ENCODE data around the gene TAMALIN.

TAMALIN gene

DNA sequence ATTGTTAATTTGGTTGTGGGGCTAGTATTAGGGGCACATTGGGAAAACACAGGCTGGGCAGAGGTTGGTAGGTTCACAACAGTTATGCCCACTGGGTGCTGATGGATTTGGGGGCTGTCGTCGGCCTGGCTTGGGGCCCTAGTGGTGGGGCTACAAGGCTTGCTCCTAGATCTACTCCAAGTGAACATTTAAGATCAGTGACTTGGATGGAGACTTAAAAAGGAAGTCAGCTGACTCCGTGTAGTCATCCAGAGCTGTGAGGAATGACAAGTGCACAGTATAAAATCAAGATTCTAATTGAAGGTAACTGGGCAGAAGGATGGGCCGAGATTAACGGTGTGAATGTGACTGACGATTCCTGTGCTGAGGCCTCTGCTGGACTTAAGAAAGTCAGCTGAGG is 31.7 kb downstream of the TAMALIN start:
- DNase-seq = no peak

- DNase-seq = no peak
Measured at GRCh38 chr12:52041035-52041434, 34.3 kb downstream of the TAMALIN start.

GRCh38 chr12:52041695-52042123 is 35.0 kb downstream of the TAMALIN start:
- DNase-seq = no peak

- DNase-seq = no peak
Measured at GRCh38 chr12:52042706-52043385, 36.1 kb downstream of the TAMALIN start.

DNA sequence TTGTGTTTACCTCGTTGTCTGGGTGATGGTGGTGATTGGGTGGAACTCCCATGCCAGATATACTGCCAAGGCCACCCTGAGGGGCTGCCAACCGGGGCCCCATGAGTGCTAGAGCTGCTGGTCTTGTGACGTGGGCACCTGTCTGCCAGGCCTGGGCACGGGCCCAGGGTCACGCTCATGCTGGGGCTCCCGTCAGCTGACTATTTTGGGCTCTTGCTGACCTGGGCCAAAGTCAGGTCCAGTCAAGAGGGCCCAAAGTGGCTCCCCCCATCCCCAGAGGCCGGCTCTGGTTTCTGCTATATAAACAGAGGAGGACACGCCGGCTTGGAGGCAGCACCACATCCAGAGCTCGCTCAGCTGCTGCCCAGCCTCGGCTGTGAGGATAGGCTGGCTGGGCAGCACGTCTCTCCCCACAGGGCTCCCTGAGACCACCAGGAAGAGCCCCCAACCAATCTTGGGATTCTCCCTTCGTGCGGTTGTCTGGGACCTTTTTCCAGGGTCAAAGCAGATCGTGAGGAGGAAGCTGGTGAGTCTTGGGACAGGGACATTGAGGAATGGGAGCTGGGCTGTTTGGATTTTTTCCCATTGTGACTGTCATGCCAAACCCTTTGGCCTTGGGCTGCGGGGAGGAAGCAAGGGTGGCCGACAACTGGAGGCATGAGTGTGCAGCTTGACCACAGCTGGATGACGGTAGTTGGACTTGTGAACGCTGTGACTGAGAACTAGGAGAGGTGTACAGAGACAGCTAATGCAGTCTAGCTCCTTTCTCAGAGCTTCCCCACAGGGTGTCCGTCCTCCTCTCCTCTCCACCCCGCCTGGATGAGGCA is 36.9 kb downstream of the TAMALIN start:
- DNase-seq = no peak

DNA sequence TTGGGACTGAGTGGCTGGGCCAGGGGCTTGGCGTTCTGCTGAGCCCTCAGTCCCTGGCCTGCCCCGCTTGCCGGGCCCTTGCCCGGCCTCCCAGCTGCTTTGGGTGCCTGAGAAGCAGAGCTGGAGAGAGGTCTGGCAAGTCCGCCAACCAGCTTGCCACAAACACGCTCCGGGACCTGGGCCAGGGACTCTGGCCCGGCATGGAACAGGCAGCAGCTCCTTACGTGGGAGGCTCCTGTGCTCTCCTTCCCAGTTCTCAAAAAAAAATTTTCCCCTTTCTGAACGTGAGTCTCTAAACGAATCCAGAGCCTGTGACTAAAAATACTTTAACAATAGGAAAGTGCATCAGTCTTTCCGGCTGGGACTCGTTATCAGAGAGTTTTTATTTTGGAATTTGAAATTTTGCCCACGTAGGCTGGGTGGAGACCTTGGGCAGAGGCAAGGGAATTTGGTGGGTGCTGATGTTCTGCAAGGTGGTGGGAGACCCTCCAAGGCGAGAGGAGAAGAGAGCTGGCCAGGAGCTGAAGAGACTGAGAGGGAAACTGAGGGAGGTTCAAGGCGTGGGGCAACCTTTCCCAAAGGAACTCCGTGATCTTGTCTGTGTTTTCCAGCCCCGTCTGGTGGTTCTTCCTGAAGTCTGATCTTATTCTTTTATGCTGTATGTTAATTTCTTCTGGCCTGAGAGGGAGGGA is 37.7 kb downstream of the TAMALIN start:
- no peak for DNase-seq

DNA sequence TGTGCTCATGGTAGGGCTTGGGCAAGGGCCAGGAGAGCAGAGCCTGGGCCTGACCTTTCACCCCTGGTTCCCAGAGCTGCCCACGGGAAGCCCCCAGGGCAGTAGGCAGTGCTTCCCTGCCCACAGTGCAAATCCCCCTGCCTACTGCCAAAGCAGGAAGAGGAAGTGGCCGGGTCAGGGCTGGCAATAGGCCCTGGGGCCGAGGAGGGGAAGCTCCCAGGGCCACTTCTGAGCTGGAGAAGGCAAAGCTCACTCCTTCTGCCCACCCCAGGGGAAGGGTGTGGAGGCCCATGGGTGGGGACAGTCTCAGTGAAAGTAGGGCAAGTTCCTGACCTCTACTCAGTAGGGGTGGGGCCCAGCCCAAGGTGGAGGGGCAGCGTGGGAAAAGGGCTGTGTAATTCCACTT is 39.1 kb downstream of the TAMALIN start:
- no peak for DNase-seq

DNA sequence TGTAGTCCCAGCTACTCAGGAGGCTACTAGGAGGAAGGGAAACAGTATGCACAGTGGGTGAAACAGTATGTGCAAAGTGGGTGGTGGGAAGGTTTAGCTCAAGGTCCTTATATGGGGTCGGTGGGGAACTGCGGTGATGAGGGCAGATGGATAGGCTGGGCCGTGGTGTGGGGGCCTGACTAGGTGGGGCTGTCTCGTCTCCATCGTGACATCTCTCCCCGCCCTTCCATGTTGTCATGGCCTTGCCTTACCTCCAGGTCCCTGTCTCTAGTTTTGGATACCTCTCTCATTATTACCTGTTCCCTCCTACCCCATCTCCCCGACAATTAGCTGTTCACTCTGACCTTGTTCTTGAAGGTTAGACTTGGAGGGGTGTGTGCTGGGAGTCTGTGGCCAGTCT is 40.1 kb downstream of the TAMALIN start:
- DNase-seq = no peak

GRCh38 chr12:52049286-52049685 is 42.5 kb downstream of the TAMALIN start:
- no peak for DNase-seq

DNA sequence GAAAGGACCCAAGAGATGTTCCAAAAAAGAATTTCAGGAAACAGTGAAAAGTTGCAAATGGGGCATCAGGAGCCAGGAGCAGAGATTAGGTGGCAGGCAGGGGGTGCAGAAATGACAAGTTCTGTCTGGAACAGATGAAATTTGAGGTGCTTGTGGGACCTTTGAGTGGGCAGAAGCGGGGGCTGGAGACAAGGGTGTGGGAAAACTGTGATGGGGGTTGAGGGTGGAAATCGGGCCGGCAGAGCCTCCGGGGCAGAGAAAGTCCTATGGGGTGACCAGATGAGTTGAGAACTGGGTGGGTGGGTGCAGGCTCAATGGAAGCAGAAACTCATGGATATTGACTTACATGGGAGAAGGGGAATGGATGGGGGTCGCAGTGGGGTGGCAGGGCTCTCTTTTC is 42.9 kb downstream of the TAMALIN start:
- no peak for DNase-seq

- no peak for DNase-seq
Measured at GRCh38 chr12:52050116-52050757, 43.5 kb downstream of the TAMALIN start.

DNA sequence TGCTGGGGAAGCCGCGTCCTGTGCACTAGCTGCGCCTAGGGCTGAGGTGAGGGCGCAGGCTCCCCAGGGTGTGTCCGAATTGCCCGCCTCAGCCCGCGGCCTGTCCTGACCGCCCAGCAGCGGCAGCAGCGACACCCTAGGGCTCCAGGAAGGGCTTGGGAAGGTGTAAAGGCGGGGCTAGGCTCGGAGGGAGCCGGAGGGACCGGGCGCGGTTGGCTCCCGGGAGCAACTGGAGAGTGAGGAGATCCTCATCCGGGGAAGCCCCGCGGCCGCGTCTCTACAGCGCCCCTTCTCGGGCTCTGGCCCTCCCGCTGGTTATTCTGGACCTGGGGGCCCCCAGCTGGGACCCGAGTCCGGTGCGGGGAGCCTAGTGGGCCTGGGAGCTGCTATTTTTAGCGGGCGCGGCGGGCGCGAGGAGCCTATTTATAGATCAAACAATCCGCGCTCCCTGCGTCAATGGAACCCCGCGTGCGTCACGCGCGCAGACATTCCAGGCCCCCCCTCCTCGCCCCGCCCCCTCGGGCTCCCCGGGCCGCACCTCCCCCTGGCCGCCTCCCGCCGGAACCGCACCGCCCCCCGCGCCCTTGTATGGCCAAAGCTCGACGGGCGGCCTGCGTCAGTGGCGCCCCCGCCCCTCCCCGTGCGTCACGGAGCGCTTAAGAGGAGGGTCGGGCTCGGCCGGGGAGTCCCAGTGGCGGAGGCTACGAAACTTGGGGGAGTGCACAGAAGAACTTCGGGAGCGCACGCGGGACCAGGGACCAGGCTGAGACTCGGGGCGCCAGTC is 44.2 kb downstream of the TAMALIN start, which contains the start of gene NR4A1:
Gene NR4A1, plus strand, starts transcription at position 685 of the 784 bp plus-strand sequence. CDS start 2,887 bp downstream, outside the sequence.
- no peak for DNase-seq

DNA sequence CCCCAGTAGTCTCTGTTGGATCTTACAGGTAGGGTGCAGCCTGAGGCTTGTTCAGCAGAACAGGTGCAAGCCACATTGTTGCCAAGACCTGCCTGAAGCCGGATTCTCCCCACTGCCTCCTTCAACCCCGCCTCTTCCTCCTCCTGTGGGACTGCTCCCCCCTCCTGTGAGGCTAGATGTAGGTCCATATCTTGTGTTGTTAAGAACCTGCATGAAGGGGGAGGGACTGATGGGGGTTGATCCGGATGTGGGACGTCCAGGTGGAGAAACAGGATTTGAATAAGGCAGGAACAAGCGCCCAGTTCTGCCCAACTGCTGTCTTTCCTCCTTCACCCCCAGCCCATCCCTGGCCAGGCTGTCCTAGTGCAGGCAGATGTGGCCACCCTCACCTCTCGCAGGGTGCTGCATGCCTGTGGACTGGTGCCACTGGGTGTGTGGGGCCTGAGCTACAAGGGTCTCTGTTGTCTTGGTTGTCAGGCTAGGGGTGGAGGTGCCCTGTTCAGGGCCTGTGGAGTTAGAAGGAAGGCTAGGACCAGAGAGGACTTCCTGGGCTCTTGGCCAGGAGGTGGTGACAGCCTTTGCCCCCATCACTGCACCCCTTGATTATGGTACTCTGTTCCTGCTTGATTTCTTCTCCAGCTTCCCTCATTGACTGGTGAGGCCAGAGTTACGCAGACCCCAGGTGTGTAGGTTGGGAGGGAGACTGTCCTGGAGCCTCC is 45.9 kb downstream of the TAMALIN start:
- DNase-seq = no peak

- DNase-seq = no peak
Measured at GRCh38 chr12:52053536-52054209, 46.9 kb downstream of the TAMALIN start.

DNA sequence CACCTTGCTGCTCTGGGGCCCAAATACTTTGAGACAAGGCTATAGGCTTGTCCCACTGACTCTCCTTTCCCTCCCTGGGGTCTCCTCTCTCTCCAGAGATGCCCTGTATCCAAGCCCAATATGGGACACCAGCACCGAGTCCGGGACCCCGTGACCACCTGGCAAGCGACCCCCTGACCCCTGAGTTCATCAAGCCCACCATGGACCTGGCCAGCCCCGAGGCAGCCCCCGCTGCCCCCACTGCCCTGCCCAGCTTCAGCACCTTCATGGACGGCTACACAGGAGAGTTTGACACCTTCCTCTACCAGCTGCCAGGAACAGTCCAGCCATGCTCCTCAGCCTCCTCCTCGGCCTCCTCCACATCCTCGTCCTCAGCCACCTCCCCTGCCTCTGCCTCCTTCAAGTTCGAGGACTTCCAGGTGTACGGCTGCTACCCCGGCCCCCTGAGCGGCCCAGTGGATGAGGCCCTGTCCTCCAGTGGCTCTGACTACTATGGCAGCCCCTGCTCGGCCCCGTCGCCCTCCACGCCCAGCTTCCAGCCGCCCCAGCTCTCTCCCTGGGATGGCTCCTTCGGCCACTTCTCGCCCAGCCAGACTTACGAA is 47.6 kb downstream of the TAMALIN start:
- DNase-seq = no peak

DNA sequence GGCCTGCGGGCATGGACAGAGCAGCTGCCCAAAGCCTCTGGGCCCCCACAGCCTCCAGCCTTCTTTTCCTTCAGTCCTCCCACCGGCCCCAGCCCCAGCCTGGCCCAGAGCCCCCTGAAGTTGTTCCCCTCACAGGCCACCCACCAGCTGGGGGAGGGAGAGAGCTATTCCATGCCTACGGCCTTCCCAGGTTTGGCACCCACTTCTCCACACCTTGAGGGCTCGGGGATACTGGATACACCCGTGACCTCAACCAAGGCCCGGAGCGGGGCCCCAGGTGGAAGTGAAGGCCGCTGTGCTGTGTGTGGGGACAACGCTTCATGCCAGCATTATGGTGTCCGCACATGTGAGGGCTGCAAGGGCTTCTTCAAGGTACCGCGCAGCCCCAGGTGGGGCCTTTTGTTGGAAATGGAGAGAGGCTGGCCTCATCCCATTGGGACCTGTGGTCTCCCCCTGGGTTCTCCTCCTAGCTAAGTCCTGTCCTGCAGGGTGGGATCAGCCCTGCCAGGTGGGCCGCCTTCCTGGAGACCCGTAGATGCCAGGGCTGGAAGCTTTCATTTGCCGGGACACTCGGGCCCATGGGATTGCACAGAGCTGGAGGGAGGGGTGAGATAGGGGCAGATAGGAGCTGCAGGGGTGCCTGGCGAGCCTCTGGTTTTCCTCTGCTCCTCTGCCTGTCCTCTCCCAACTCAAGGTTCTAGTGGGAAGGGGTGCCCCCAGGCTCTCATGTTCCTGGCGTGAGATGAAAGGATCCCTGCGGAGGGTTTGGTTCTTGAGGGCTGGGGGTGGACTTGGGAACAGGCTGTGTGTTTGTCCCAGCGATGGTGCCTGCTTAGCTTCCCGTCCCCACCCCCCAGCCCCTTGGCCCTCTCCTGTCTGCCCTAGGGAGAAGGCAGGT is 48.3 kb downstream of the TAMALIN start:
- no peak for DNase-seq

DNA sequence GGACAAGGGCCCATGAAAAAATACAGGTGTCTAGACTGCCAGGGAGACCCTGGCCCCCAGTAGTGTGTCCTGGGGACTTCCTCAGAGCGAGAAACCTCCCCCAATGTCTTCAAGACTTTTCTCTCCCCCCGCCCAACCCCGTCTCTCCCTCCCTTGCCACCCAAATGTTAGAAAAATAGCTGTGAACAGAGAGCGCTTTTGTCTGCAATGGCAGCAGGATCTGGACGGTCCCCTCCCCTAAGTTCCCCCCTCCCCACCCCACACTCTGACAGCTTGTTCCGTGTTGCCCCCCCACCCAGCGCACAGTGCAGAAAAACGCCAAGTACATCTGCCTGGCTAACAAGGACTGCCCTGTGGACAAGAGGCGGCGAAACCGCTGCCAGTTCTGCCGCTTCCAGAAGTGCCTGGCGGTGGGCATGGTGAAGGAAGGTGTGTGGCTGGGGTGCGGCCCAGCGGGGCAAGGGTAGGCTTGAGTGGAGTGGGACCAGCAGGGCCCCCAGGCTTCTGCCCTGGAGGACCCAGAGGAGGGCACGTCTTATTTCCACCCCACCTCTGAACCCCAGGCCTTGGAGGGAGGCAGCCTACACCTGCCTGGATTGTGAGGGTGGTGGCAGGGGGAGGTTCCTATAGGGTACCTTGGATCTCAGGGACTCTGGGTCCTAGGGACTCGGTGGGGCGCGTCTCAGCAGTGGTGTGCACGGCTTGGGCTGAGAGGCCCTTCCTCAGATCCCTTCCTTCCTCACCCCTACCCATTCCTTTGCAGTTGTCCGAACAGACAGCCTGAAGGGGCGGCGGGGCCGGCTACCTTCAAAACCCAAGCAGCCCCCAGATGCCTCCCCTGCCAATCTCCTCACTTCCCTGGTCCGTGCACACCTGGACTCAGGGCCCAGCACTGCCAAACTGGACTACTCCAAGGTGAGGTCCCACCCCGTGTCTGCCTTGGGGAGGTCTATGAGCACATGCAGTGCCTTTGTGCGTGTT is 49.3 kb downstream of the TAMALIN start:
- no peak for DNase-seq

Measured in SIG-M5 (cell line).